ENCODE data around the gene STON1.
A peak's percentile ranks its signal among the peaks of the same experiment; 100 is the strongest.
"Not testable (repeated sequence)": the region's sequence is repeated elsewhere in the genome, so short reads cannot be mapped to it uniquely, and the experiment has no call there.

STON1 gene

DNA sequence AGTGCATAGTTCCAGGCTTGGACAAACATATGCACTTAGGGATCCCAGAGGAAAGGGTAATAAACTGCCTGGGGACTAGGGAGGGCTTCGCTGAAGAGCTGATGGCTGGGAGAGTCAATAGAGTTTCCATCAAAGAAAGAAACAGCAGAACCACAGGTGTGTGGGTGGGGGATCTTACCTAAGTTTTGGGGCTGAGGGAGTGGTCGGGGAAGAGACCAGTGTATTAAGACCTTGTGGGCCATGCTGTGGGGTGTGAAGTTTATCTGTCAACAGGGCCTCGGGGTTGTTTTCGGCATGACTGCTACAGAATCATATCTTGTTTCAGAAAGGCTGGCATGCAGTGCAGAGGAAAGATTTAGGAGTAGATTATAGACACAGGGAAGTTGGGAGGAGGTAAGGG, 56.5 kb downstream of the STON1 start:
- H3K4me3 ChIP-seq (ENCODE audit: low read length), result no peak overlapping the region
- no peak for DNase-seq (ENCODE audit: low read depth)
- TF ChIP-seq, protein P1, sequence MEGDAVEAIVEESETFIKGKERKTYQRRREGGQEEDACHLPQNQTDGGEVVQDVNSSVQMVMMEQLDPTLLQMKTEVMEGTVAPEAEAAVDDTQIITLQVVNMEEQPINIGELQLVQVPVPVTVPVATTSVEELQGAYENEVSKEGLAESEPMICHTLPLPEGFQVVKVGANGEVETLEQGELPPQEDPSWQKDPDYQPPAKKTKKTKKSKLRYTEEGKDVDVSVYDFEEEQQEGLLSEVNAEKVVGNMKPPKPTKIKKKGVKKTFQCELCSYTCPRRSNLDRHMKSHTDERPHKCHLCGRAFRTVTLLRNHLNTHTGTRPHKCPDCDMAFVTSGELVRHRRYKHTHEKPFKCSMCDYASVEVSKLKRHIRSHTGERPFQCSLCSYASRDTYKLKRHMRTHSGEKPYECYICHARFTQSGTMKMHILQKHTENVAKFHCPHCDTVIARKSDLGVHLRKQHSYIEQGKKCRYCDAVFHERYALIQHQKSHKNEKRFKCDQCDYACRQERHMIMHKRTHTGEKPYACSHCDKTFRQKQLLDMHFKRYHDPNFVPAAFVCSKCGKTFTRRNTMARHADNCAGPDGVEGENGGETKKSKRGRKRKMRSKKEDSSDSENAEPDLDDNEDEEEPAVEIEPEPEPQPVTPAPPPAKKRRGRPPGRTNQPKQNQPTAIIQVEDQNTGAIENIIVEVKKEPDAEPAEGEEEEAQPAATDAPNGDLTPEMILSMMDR (conservative IDR thresholded peaks at IDR 0.05; ENCODE audit: low read depth, low read length), result no peak

DNA sequence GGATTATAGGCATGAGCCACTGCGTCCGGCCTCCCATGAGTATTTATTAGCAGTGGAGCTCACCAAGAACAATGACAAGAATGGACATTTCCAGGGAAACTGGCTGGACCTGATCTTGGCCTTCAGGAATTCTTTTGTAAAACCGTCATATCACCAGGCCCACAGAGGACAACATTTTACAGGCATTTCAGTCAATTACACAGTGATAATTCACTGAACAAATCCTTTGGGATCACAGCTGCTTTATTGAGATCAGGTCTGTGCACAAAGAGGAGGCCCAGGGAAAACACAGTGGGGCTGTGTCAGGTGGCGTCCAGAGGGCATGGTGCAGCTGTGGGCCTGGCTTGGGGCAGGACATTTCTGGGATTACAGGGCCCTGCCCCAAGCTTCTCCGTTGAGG, 57.6 kb downstream of the STON1 start:
- DNase-seq (ENCODE audit: low read depth), result no peak
- no peak overlapping the region for H3K4me3 ChIP-seq (ENCODE audit: low read length)
- TF ChIP-seq, protein P1 (conservative IDR thresholded peaks at IDR 0.05; ENCODE audit: low read depth, low read length), result no peak

GRCh38 chr2:48587961-48588360, 58.0 kb downstream of the STON1 start:
- DNase-seq (ENCODE audit: low read depth), result no peak
- TF ChIP-seq, protein P1 (conservative IDR thresholded peaks at IDR 0.05; ENCODE audit: low read depth, low read length), result no peak
- H3K4me3 ChIP-seq (ENCODE audit: low read length), result no peak overlapping the region

- no peak overlapping the region for H3K4me3 ChIP-seq (ENCODE audit: low read length)
- no peak for DNase-seq (ENCODE audit: low read depth)
- TF ChIP-seq, protein P1 (conservative IDR thresholded peaks at IDR 0.05; ENCODE audit: low read depth, low read length), result no peak
These were observed 58.8 kb downstream of the STON1 start for GRCh38 chr2:48588745-48589144.

DNA sequence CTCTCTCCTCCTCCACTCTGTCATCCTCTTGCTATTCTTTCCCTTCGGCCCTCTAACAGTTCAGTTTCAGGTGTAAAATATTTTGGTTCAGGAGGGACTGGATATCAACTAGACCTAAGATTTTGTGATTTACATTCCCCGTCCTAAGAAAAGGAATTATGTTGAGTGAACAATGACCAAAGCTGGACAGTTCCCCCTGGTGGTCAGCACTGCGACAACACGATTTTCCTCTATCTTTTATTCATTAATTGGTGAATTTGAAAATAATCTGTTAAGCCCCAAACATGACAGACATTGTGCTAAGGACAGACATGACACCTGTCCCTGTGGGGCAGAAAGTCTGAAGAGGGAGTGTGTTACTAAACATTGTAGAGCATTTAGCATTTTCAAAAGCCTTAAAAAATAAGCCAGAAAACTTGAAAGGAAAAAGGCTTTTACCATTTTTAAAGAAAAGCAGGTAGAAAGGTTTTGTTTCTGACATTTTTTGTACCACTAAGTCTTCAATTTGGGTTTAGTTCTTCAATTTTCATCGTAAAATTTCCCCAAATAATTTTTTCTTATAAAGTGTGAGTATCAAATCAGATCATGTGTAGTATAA, 59.3 kb downstream of the STON1 start:
- no peak overlapping the region for H3K4me3 ChIP-seq (ENCODE audit: low read length)
- TF ChIP-seq, protein P1 (conservative IDR thresholded peaks at IDR 0.05; ENCODE audit: low read depth, low read length), result peak; percentile 81
- DNase-seq (ENCODE audit: low read depth), result no peak

DNA sequence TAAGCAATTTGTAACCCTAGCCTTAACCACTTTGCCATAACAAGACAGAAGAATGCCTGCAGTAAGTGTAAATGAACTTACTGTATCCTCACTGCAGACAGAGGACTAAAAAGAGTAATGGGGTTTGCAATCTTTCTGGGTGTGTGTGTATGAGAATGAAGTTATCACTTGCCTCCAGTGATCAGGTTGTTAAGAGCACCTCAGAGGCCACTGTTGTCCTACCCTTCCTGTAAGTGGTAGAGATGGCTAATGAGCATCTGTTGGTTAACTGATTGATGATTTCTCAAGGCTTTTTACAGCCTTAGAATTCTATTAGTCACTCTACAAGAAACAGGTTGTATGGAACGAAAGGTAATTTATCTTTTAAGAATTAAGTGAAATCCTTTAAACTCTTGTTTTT, 60.1 kb downstream of the STON1 start:
- H3K4me3 ChIP-seq (ENCODE audit: low read length), result no peak overlapping the region
- no peak for DNase-seq (ENCODE audit: low read depth)
- TF ChIP-seq, protein P1 (conservative IDR thresholded peaks at IDR 0.05; ENCODE audit: low read depth, low read length), result no peak

- DNase-seq (ENCODE audit: low read depth), result no peak
- TF ChIP-seq, protein P1 (conservative IDR thresholded peaks at IDR 0.05; ENCODE audit: low read depth, low read length), result no peak
- no peak overlapping the region for H3K4me3 ChIP-seq (ENCODE audit: low read length)
These were observed 62.1 kb downstream of the STON1 start for GRCh38 chr2:48592067-48592466.

DNA sequence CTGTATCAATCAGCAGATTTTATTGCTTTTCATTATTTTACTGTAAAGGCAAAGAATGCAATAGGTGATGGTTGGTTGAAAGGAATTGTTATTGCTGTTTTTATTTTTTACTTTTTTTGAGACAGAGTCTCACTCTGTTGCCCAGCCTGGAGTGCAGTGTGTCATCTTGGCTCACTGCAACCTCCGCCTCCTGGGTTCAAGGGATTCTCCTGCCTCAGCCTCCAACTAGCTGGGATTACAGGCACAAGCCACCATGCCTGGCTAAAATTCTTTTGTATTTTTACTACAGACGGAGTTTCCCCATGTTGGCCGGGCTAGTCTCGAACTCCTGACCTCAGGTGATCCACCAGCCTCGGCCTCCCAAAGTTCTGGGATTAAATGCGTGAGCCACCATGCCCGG, 66.8 kb downstream of the STON1 start:
- not testable (repeated sequence) for DNase-seq (ENCODE audit: low read depth)

More for the DNA sequence above, 66.8 kb downstream of the STON1 start:
- not testable (repeated sequence) for H3K4me3 ChIP-seq (ENCODE audit: low read length)
